Body of pancreas (tissue), 4 donors: ENCODE measurements around the gene ITGA4.

Experiments used
- POLR2A ChIP-seq, 3 donors: fragments of 450-650 bp; IDR thresholded peaks; one replicate each; pipeline ENCODE4 v1.6.1; 2016; ENCODE audit warnings: antibody characterized with exemption in 3 of 3, mild to moderate bottlenecking in 2 of 3
- TF ChIP-seq, protein P1 (sequence below), 7 experiments: fragments of 450-650 bp in 4 of 7; fragments of 200-600 bp in 3 of 7; sonication (generic) in 3 of 7; IDR thresholded peaks; one replicate each; pipeline ENCODE4 v1.5.1; 2016 to 2019; ENCODE audit warnings: antibody characterized with exemption in 7 of 7

DNA sequence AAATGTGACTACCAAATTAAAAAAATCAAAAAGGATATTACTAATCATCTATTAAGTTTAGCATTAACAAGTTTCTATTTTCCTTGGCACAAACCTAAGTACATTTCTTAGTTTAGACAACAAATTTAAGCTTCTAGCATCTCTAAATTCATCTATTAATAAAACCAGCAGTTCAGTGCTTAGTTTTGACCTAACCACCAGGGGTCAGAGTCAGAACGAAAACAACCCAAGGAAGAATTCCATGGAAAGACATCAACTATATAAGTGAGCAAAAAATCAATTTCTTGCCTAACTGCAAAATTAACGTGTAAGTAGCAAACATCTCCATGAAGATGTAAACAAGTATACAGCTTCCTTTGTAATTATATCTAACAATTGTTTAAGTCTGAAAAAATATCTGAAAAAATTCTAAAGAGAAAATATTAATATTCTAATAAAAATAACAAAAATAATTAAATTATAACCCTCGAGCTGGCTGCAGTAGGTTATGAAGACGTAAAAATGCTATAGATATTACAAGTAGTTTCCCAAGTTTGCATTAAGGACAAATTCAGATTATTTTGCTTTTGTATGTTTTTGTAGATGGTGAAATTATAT lies 116.1 kb downstream of the ITGA4 start:
- TF ChIP-seq POLR2A (IDR thresholded peaks at IDR 0.05), result no peak
- TF ChIP-seq, protein P1, sequence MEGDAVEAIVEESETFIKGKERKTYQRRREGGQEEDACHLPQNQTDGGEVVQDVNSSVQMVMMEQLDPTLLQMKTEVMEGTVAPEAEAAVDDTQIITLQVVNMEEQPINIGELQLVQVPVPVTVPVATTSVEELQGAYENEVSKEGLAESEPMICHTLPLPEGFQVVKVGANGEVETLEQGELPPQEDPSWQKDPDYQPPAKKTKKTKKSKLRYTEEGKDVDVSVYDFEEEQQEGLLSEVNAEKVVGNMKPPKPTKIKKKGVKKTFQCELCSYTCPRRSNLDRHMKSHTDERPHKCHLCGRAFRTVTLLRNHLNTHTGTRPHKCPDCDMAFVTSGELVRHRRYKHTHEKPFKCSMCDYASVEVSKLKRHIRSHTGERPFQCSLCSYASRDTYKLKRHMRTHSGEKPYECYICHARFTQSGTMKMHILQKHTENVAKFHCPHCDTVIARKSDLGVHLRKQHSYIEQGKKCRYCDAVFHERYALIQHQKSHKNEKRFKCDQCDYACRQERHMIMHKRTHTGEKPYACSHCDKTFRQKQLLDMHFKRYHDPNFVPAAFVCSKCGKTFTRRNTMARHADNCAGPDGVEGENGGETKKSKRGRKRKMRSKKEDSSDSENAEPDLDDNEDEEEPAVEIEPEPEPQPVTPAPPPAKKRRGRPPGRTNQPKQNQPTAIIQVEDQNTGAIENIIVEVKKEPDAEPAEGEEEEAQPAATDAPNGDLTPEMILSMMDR (IDR thresholded peaks at IDR 0.05), result peak in 6 of 7 experiments; percentile 26 to 66 (median 50)
